H1 (cell line): ENCODE data around the gene PRIMPOL.

Source experiments
- CREB1 ChIP-seq: IDR thresholded peaks from 2 replicates; pipeline ENCODE4 v1.6.1; 2012; ENCODE audit warnings: inconsistent platforms
- CTCF ChIP-seq, 3 experiments: IDR thresholded peaks; 1 replicate in 2 of 3; 2 replicates in 1 of 3; pipeline versions ENCODE4 v1.5.1 to v1.6.1; 2011; ENCODE audit warnings: low read length in 3 of 3, mild to moderate bottlenecking in 3 of 3, inconsistent platforms in 2 of 3, low read depth in 1 of 3, moderate library complexity in 1 of 3; ENCODE audit not compliant: insufficient read depth in 1 of 3; ENCODE audit errors: control extremely low read depth in 1 of 3
- EGR1 ChIP-seq: IDR thresholded peaks from 2 replicates; pipeline ENCODE4 v1.6.1; 2011; ENCODE audit warnings: low read depth, low read length, borderline replicate concordance
- EP300 ChIP-seq, 2 experiments: IDR thresholded peaks; 1 replicate in 1 of 2; 2 replicates in 1 of 2; pipeline ENCODE4 v1.6.1; 2011 to 2012; ENCODE audit warnings: low read depth in 2 of 2, low read length in 2 of 2, mild to moderate bottlenecking in 2 of 2, borderline replicate concordance in 1 of 2, inconsistent platforms in 1 of 2, moderate library complexity in 1 of 2
- KDM1A ChIP-seq: fragments of 200-600, 300-600 bp; sonication (generic); IDR thresholded peaks from 2 replicates; pipeline ENCODE4 v1.7.1; 2016; ENCODE audit warnings: mild to moderate bottlenecking, low read length, borderline replicate concordance
- POLR2AphosphoS5 ChIP-seq: IDR thresholded peaks from 2 replicates; pipeline ENCODE4 v1.6.1; 2011; ENCODE audit warnings: low read depth, low read length
- RFX5 ChIP-seq: IDR thresholded peaks from 2 replicates; pipeline ENCODE4 v1.6.1; 2011; ENCODE audit warnings: low read depth, low read length, improper control_type of control experiment, borderline replicate concordance
- RNF2 ChIP-seq: fragments of 200-900, 300-1000 bp; sonication (generic); IDR thresholded peaks from 2 replicates; pipeline ENCODE4 v1.7.1; 2016; ENCODE audit warnings: borderline replicate concordance, low read depth, mild to moderate bottlenecking, antibody characterized with exemption, low read length; ENCODE audit not compliant: poor library complexity, severe bottlenecking; ENCODE audit errors: missing control alignments
- SIX5 ChIP-seq: IDR thresholded peaks from 2 replicates; pipeline ENCODE4 v1.6.1; 2011; ENCODE audit warnings: mild to moderate bottlenecking, low read depth, low read length
- USF2 ChIP-seq: IDR thresholded peaks from 2 replicates; pipeline ENCODE4 v1.6.1; 2011; ENCODE audit warnings: low read length, improper control_type of control experiment

GRCh38 chr4:184693056-184693455 is 43.5 kb downstream of the PRIMPOL start:
- TF ChIP-seq EGR1 (no peak), RNF2 (no peak), CTCF (IDR thresholded peaks at IDR 0.05; ENCODE audit: control extremely low read depth in 1 of 3, insufficient read depth in 1 of 3, low read depth in 1 of 3, low read length in 3 of 3) (no peak), EP300 (IDR thresholded peaks at IDR 0.05; ENCODE audit: borderline replicate concordance in 1 of 2, low read depth in 2 of 2, low read length in 2 of 2) (no peak), SIX5 (no peak), USF2 (no peak), CREB1 (no peak), RFX5 (no peak), POLR2AphosphoS5 (no peak), KDM1A (no peak)
